CD4-positive, CD25-positive, alpha-beta regulatory T cell (primary cell): Measurements from ENCODE around the gene OR11G2. TPM values are rescaled to one million over a fixed set of nuclear protein-coding genes. Genes with fewer than 3 reads are reported as not detected.
"Not testable (repeated sequence)": the region's sequence is repeated elsewhere in the genome, so short reads cannot be mapped to it uniquely, and the experiment has no call there.

Source experiments
- ATAC-seq, 2 donors: fragments of 150-1000 bp; cut with Tn5 transposase; one replicate each; pipeline ENCODE4 v1.10.0; 2021; ENCODE audit warnings: low read depth in 2 of 2, moderate number of reproducible peaks in 2 of 2, moderate library complexity in 1 of 2
- DNase-seq, 3 donors: peaks; one replicate each; pipeline versions ENCODE4 v3.0.0 to v3.0.0-alpha.2; 2012 to 2022; ENCODE audit warnings: mixed read lengths in 1 of 3
- H3K27ac ChIP-seq: one replicate; pipeline ENCODE4 v1.7.0; 2013; ENCODE audit warnings: mild to moderate bottlenecking, low read length; ENCODE audit not compliant: insufficient read depth, poor library complexity, severe bottlenecking
- H3K27me3 ChIP-seq: one replicate; pipeline ENCODE4 v1.7.0; 2013; ENCODE audit warnings: low read length; ENCODE audit not compliant: control insufficient read depth, insufficient read depth
- H3K36me3 ChIP-seq: one replicate; pipeline ENCODE4 v1.7.0; 2013; ENCODE audit warnings: mild to moderate bottlenecking, low read length, moderate library complexity; ENCODE audit not compliant: control insufficient read depth, insufficient read depth
- H3K4me1 ChIP-seq: 2 replicates; pipeline ENCODE4 v1.7.0; 2013; ENCODE audit warnings: mild to moderate bottlenecking, low read length; ENCODE audit not compliant: insufficient read depth, control insufficient read depth, poor library complexity, severe bottlenecking
- H3K4me3 ChIP-seq: one replicate; pipeline ENCODE4 v1.7.0; 2013; ENCODE audit warnings: low read depth, mild to moderate bottlenecking, low read length, moderate library complexity
- H3K9me3 ChIP-seq, 2 experiments: 1 replicate in 1 of 2; 2 replicates in 1 of 2; pipeline ENCODE4 v1.7.0; 2013; ENCODE audit warnings: low read length in 2 of 2, mild to moderate bottlenecking in 1 of 2, moderate library complexity in 1 of 2; ENCODE audit not compliant: control insufficient read depth in 2 of 2
- H3K27ac Mint-ChIP-seq, 3 donors: one replicate each; pipeline ENCODE4 v1.8.0; 2020 to 2022; ENCODE audit warnings: mild to moderate bottlenecking in 3 of 3, mixed read lengths in 3 of 3, moderate library complexity in 2 of 3
- H3K27me3 Mint-ChIP-seq: one replicate; pipeline ENCODE4 v1.8.0; 2022; ENCODE audit warnings: mild to moderate bottlenecking, mixed read lengths
- H3K36me3 Mint-ChIP-seq: one replicate; pipeline ENCODE4 v1.8.0; 2020; ENCODE audit warnings: mixed read lengths
- H3K4me1 Mint-ChIP-seq, 4 donors: one replicate each; pipeline ENCODE4 v1.8.0; 2020 to 2022; ENCODE audit warnings: mixed read lengths in 4 of 4, mild to moderate bottlenecking in 1 of 4
- H3K4me3 Mint-ChIP-seq, 4 donors: one replicate each; pipeline ENCODE4 v1.8.0; 2020 to 2022; ENCODE audit warnings: mild to moderate bottlenecking in 4 of 4, mixed read lengths in 4 of 4, moderate library complexity in 3 of 4
- H3K9me3 Mint-ChIP-seq, 7 donors: one replicate each; pipeline ENCODE4 v1.8.0; 2020 to 2022; ENCODE audit warnings: mixed read lengths in 7 of 7, mild to moderate bottlenecking in 3 of 7, moderate library complexity in 2 of 7
- polyA plus RNA-seq, 4 donors: library from polyadenylated mRNA; unstranded; fragments of 300-500 nt; fragmentation: Illumina TruSeq; gene quantifications; one replicate each; pipeline ENCODE4 v1.2.3, GENCODE V29; 2021
- total RNA-seq: library from RNA; stranded (reverse); gene quantifications from one replicate; pipeline ENCODE4 v1.2.3, GENCODE V29; 2022

OR11G2 gene
- total RNA-seq (not detected), polyA plus RNA-seq (not detected)

- no peaks in the 10 kb centered on the region for H3K36me3 ChIP-seq
- H3K4me1 ChIP-seq: no peaks in the 10 kb centered on the region
- Mint-ChIP-seq H3K36me3 (no peaks in the 10 kb centered on the region), H3K27me3 (peaks cover 15% of the 10 kb centered on the region), H3K4me3 (no peak within 1 kb of the TSS), H3K27ac (no peak within 1 kb of the TSS), H3K4me1 (peaks cover 0 to 2% (median 0%) of the 10 kb centered on the region in 4 donors), H3K9me3 (no peaks in the 10 kb centered on the region)
- H3K9me3 ChIP-seq: no peaks in the 10 kb centered on the region
- H3K27ac ChIP-seq: no peak within 1 kb of the TSS
- ATAC-seq: no peak
- H3K4me3 ChIP-seq: no peak within 1 kb of the TSS
- no peak for DNase-seq
- no peaks in the 10 kb centered on the region for H3K27me3 ChIP-seq
Observed at GRCh38 chr14:20190596-20190995, at the start of gene OR11G2. TSS of gene OR11G2 (plus strand) at chr14:20190896. CDS start at chr14:20197438, 6,542 bp downstream.

GRCh38 chr14:20143911-20144310 is 46.8 kb upstream of the OR11G2 start:
- no peaks in the 10 kb centered on the region for H3K9me3 ChIP-seq
- Mint-ChIP-seq H3K4me3 (no peak overlapping the region), H3K27me3 (peaks cover 7% of the 10 kb centered on the region), H3K27ac (no peak overlapping the region), H3K36me3 (no peaks in the 10 kb centered on the region), H3K4me1 (no peaks in the 10 kb centered on the region), H3K9me3 (peaks cover 0 to 4% (median 0%) of the 10 kb centered on the region in 7 donors)
- DNase-seq (no peak), ATAC-seq (no peak)
- no peak overlapping the region for H3K27ac ChIP-seq
- no peaks in the 10 kb centered on the region for H3K27me3 ChIP-seq
- H3K4me1 ChIP-seq: no peaks in the 10 kb centered on the region
- no peaks in the 10 kb centered on the region for H3K36me3 ChIP-seq
- no peak overlapping the region for H3K4me3 ChIP-seq

- Mint-ChIP-seq H3K4me3 (no peak overlapping the region), H3K27me3 (peaks cover 6% of the 10 kb centered on the region), H3K9me3 (peaks cover 0 to 6% (median 0%) of the 10 kb centered on the region in 7 donors), H3K27ac (no peak overlapping the region), H3K36me3 (no peaks in the 10 kb centered on the region), H3K4me1 (no peaks in the 10 kb centered on the region)
- ATAC-seq (no peak), DNase-seq (no peak)
- H3K4me1 ChIP-seq: no peaks in the 10 kb centered on the region
- H3K36me3 ChIP-seq: no peaks in the 10 kb centered on the region
- H3K27ac ChIP-seq: no peak overlapping the region
- H3K9me3 ChIP-seq: no peaks in the 10 kb centered on the region
- H3K4me3 ChIP-seq: no peak overlapping the region
- H3K27me3 ChIP-seq: no peaks in the 10 kb centered on the region
Observed at GRCh38 chr14:20144820-20145219, 45.9 kb upstream of the OR11G2 start.

- no peaks in the 10 kb centered on the region for H3K36me3 ChIP-seq
- no peak overlapping the region for H3K27ac Mint-ChIP-seq
- H3K9me3 Mint-ChIP-seq: peaks cover 1 to 20% (median 10%) of the 10 kb centered on the region in 7 donors
- H3K36me3 Mint-ChIP-seq: no peaks in the 10 kb centered on the region
- peaks cover 4% of the 10 kb centered on the region for H3K27me3 Mint-ChIP-seq
- no peak overlapping the region for H3K27ac ChIP-seq
- DNase-seq (no peak), ATAC-seq (no peak)
- no peaks in the 10 kb centered on the region for H3K27me3 ChIP-seq
- H3K4me1 Mint-ChIP-seq: no peaks in the 10 kb centered on the region
- H3K4me3 Mint-ChIP-seq: no peak overlapping the region
- no peaks in the 10 kb centered on the region for H3K4me1 ChIP-seq
- peaks cover 10 to 26% of the 10 kb centered on the region in 2 experiments for H3K9me3 ChIP-seq
- no peak overlapping the region for H3K4me3 ChIP-seq
Observed at GRCh38 chr14:20164462-20164861, 26.2 kb upstream of the OR11G2 start.

- H3K4me1 Mint-ChIP-seq: no peaks in the 10 kb centered on the region
- Histone ChIP-seq H3K4me1 (no peaks in the 10 kb centered on the region), H3K4me3 (no peak overlapping the region), H3K36me3 (no peaks in the 10 kb centered on the region), H3K27ac (no peak overlapping the region), H3K27me3 (no peaks in the 10 kb centered on the region), H3K9me3 (peaks cover 10 to 26% of the 10 kb centered on the region in 2 experiments)
- H3K27me3 Mint-ChIP-seq: peaks cover 9% of the 10 kb centered on the region
- ATAC-seq (no peak), DNase-seq (no peak)
- H3K9me3 Mint-ChIP-seq: peaks cover 0 to 17% (median 8%) of the 10 kb centered on the region in 7 donors
- H3K27ac Mint-ChIP-seq: no peak overlapping the region
- H3K4me3 Mint-ChIP-seq: no peak overlapping the region
- H3K36me3 Mint-ChIP-seq: no peaks in the 10 kb centered on the region
Observed at GRCh38 chr14:20167091-20167490, 23.6 kb upstream of the OR11G2 start.

- not testable (repeated sequence) for H3K4me1 ChIP-seq, H3K4me3 Mint-ChIP-seq, H3K36me3 ChIP-seq, H3K36me3 Mint-ChIP-seq, DNase-seq, H3K27me3 Mint-ChIP-seq, ATAC-seq, H3K27me3 ChIP-seq, H3K4me3 ChIP-seq, H3K27ac ChIP-seq, H3K27ac Mint-ChIP-seq, H3K4me1 Mint-ChIP-seq
- H3K9me3 Mint-ChIP-seq: peaks cover 0 to 11% (median 2%) of the 10 kb centered on the region in 7 donors
- peaks cover 3 to 11% of the 10 kb centered on the region in 2 experiments for H3K9me3 ChIP-seq
Observed at GRCh38 chr14:20169852-20170251, 20.8 kb upstream of the OR11G2 start.

- ATAC-seq, H3K36me3 Mint-ChIP-seq, H3K27me3 ChIP-seq, H3K27ac Mint-ChIP-seq, DNase-seq, H3K36me3 ChIP-seq, H3K9me3 ChIP-seq, H3K4me1 Mint-ChIP-seq, H3K4me3 ChIP-seq, H3K4me3 Mint-ChIP-seq, H3K4me1 ChIP-seq, H3K27ac ChIP-seq, H3K9me3 Mint-ChIP-seq: not testable (repeated sequence)
- peaks cover 15% of the 10 kb centered on the region for H3K27me3 Mint-ChIP-seq
Observed at GRCh38 chr14:20174205-20174604, 16.5 kb upstream of the OR11G2 start.

GRCh38 chr14:20176330-20176729 is 14.4 kb upstream of the OR11G2 start:
- H3K27me3 ChIP-seq: no peaks in the 10 kb centered on the region
- H3K4me1 ChIP-seq: no peaks in the 10 kb centered on the region
- Mint-ChIP-seq H3K27ac (no peak overlapping the region), H3K36me3 (no peaks in the 10 kb centered on the region), H3K4me1 (no peaks in the 10 kb centered on the region), H3K9me3 (peaks cover 0 to 4% (median 0%) of the 10 kb centered on the region in 7 donors), H3K4me3 (no peak overlapping the region), H3K27me3 (peaks cover 9% of the 10 kb centered on the region)
- no peaks in the 10 kb centered on the region for H3K9me3 ChIP-seq
- no peaks in the 10 kb centered on the region for H3K36me3 ChIP-seq
- ATAC-seq (no peak), DNase-seq (no peak)
- H3K27ac ChIP-seq: no peak overlapping the region
- no peak overlapping the region for H3K4me3 ChIP-seq
